HG03039 (cell line): Measurements from ENCODE around the gene KIAA0930.

Experiments
- ATAC-seq: cut with Tn5 transposase; IDR thresholded peaks from one replicate; pipeline ENCODE4 v1.9.1; 2021; ENCODE audit warnings: mild to moderate bottlenecking, moderate library complexity; ENCODE audit not compliant: unreplicated experiment

The KIAA0930 gene

DNA sequence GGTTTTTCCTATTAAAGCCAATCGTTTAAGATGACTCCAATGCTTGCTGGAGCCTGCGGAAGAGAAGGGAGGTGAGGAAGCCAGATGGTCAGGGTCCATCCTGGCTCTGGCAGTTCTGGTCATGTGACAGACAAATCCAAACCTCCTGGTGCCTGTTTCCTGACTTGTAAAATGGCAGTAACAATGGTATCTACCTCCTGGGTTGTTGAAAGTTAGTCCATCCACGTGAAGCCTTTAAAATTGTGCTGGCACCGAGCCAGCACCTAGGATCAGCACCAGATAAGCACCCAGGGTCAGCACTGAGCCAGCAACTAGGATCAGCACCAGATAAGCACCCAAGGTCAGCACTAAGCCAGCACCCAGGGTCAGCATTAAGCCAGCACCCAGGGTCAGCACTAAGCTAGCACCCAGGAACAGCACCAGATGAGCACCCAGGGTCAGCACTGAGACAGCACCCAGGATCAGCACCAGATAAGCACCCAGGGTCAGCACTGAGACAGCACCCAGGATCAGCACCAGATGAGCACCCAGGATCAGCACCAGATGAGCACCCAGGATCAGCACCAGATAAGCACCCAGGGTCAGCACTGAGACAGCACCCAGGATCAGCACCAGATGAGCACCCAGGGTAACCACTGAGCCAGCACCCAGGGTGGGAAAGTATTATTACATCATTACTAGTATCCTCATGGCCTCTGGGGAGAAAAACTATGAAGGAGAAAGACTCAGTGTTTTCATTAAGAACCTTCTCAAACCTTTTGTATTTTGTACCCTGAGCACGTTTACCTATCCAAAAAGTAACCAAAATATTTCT, 17.2 kb downstream of the KIAA0930 start:
- ATAC-seq, result no peak

DNA sequence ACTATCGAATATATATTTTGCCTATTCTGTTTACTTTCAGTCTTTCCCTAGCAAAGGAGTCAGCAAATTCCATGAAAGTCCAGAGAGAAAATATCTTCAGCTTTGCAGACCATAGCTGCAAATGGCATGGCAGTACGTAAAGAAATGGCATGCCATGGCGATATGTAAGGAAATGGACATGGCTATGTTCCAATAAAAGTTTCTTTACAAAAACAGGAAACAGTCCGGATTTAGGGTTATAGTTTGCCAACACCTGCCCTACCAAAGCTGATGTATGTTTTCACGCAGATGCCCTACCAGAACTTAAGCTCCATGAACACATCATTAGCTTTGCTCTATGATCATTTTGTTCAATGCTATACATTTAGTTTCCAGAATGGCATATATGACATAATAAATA, 19.5 kb downstream of the KIAA0930 start:
- no peak for ATAC-seq

DNA sequence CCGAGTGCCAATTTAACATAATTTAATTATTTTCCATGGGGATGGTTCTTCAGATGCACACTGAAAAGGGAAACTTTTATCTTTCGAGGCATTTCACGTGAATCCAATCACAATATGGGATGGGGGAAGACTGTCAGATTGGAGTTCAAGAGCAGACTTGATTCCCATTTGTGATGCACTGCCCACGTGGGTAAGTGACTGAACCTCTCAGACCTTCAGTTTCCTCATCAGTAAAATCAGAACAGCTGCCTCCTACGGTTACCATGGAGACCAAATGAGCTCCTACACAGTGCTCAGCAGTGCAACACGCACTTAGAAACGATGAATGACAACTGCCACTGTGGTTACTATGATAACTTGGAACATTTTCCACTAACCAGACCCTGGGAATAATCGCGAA, 21.7 kb downstream of the KIAA0930 start:
- no peak for ATAC-seq

DNA sequence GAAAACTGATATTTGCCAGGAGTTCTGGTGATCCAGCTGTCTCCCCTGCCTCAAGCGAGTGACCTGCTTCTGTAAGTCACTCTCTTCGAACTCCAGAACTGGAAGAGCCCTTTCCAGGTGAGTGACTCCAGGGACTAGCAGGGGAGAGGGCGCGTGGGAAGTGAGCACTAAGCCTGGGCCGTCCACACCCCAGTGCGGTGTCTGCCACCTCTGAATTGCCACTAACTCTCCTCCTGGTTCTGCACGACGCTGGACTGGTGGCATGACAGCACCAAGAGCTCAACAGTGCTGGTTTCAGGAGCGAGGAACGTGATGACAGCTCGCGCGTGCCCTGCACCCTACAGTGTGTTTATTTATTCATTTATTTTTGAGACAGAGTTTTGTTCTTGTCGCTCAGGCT, 22.9 kb downstream of the KIAA0930 start:
- no peak for ATAC-seq

DNA sequence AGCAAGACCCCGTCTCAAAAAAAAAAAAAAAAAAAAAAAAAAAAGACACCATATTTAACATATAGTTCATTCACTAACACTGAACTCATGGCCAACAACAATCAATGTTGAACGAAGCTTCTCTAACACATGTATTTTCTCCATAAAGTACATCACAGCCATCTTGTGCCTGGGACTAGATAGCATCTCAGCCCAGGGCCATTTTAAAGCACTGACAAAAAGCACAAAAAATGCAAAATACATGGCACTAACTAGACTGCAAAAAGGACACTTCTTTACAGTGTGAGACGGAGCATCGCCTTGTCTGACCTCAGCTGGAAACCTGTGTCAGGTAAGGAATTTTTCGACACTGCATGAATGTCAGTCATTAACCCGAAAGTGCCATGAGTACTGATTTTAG, 23.3 kb downstream of the KIAA0930 start:
- ATAC-seq, result no peak

DNA sequence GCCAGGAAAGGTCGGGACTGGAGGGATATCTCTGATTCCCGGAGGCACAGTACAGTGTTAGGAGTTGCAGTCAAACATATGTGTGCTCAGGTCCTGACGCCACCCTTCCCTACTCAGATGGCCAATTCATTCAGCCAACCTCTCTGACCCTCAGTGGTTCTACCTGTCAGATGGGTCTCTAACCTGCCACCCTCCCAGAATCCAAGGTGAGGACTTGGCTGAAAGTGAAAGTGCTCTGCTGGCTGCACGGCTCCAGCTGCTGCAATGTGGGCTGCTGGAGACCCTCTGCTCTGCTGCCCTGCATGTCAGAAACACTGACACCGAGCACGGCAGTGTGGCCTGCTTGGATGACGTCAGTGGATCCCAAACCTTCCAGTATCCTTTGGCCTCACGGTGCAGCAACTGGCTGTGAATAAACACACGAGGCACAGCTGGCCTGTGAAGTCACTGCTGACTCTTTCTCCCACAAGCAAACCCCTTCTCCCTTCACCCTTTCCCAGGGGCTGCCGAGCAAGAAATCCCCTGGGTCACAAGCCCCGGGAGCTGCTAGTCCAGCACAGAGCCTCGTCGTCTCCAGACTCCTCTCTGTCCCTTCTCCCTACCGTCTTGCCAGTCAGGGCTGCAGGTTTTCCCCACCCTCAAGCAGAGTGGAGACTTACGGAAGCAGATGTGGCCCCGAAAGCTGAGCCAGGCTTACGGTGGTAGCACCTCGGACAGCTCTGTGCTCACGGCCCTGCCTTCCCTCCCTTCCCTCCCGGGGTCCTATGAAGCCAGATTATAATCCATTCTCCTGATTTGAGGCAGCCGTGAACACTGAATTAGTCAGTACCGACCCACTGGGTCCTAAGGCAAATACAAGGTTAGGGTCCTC, 24.3 kb downstream of the KIAA0930 start:
- no peak for ATAC-seq

DNA sequence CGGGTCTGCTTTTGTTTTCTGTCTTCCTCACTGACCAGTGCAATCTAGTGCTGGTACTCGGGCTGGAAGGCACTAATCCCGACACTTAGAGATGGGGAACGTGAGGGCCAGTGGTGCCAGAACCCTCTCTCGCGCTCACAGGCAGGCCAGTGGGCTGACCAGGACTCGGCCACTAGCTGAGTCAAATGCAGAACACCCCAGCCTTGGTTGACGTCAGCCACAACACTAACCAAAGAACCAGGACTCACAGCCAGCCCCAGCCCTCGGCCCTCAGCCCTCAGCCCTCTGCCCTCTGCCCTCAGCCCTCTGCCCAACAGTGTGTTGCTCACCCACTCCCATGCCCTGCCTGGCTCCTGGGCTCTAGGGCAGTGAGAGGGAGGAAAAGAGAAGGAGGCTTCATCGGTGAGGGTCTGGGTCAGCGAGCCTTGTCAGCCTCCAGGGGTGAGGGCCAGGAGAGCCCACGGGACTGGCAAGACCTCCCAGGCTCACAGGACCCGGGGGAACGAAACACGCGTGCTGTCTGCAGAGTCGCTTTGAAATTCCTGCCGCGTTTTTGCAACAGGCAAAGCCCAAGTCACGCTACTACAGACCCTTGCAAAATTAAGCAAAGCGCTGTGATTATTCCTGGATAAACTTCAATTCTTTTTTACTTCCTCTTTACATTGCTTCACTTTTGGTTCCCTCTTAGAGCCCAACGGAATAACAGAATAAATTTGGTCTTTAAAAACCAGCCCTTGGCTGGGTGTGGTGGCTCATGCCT, 27.5 kb downstream of the KIAA0930 start:
- ATAC-seq, result no peak

DNA sequence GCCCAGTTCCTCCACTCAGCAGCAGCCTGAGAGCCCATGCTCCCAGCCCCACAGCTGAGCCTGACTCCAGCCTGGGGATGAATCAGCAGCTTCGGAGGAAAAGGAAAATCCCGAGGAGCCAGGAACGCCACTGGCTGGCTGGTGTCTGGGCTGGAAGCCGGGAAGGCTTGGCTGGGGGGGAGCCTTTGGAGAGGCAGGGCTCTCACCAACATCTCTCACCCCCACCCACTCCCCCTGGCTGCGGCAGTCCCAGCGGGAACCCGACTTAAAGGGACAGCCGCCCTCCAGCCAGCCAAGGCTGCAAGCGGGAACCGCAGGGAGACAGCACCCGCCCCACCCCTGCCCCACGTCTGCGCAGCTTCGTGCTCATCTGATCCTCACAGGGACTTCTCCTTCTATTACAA, 28.4 kb downstream of the KIAA0930 start:
- ATAC-seq, result no peak

DNA sequence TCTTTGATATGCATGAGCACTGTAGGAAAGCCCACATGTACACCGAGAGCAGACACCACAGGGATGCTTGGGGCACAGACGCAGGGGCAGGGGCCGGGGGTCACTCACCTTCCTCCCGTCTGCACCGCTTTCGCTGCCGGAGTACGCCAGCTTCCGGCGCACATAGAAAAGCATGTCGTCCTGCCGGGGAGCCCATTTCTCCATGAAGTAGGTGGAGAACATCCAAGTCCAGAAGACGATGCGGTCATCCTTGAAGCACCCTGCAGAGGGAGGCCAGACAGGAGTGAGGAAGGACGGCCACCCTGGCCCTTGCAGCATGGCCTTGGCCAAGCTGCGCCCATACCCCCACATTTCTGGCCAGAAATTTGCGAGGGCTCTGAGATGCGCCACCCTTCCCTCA, 28.8 kb downstream of the KIAA0930 start:
- no peak for ATAC-seq

DNA sequence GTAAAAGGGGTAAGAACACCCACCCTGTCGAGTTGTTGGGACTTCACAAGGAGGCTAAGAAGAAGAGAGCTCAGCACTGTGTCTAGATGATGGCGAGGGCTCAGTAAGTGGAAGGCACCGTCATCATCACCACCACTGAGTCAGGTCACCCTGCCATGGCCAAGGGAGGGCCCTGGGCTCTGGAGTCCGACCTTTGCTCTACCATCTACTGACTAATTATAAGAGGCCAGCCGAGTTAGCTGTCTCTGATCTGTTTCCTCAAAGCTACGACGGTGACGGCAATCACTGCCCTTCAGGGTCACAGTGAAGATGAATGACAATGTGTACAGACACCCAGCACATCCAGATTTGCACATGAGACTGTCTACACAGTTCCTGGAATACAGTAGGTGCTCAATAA, 29.3 kb downstream of the KIAA0930 start:
- no peak for ATAC-seq

DNA sequence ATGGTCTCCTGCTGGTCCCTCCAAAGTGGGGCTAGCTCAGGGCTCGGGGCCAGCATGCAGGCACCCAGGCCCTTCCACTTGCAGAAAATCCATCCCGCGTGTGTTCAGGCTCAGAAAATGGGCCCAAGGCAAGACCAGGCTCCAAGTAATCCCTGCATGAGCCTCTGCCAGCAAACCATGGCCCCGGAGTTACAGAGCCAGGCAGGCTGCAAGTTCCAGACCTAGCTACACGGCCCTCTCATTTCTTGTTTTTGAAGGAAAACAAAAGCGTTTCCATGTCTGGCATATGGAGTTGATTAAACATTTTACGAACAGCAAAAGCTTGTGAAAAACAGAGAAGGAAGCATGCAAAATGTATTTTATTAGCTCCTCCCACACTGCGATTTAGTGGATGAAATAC, 29.7 kb downstream of the KIAA0930 start:
- no peak for ATAC-seq

DNA sequence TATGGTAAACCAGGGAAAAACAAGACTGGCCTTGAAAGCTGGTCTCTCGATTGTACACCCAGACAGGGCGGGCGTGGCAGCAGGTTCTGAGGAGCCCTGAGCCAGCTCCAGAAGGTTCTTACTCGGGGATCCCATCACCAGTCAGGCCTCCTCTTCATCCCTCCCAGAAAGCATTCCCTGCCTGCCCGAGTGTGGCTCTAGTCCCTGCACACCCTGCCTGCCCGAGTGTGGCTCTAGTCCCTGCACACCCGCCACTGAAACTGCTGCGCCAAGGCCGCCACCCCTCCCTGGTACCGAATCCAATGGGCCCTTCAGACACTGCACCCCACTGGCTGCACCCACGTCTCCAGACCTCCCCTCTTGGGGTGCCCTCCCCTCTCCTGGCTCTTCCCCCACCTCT, 30.1 kb downstream of the KIAA0930 start:
- no peak for ATAC-seq

DNA sequence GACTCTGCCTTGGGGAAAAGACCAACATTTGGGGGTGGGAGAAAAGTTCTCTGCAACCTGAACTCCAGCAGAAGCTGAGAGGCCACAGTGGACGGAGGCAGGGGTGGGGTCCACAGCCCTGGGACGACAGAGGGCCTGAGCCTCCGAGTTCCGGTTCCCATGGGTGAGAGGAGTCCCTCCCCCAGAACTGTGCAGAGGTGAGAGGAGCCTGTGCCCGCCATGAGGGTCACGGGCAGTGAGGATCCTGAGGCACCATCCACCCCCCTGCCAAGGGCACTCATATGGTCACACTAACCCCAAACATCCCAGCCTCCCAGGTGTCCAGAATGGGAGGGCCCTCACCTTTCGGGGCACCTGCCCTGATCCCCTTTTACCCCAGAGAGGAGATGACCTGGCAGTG, 30.5 kb downstream of the KIAA0930 start:
- ATAC-seq, result no peak

DNA sequence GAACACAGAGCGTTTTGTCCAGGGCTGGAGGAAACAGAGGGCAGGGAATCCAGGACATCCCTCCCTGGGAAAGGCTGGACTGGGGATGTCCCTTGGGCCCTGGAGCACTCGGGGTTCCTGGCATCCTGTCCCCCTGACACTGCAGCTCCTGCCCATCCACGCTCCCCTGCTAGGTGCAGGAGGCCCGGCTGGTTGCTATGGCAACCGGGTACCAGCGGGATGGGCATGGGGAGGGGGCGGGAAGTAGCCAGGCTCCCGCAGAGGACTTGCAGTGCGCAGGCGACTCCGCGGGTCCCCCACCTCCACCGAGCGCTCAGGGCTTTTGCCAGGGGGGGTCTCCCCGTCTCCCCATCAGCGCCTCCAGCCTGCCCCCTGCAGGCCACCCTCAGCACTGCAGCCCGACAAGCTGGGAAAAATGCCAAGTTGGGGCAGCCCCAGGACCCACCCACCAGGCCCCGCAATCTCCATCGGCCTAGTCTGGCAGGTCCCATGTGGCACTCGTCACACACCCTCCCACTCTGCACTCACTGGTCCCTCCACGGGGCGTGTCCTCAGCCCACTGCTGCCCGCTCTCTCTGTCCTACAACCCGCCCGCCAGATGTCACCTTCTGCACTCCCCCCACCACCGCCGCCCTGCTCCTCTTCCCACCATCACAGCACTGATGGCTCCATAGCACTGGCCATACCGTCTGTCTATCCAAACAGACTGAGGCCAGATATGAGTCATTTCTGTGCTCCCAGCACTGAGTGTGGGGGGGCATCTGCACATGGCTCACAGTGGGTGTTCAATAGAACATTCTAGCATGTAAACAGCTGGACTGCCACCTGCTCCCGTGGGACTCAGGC, 31.5 kb downstream of the KIAA0930 start:
- ATAC-seq, result no peak

DNA sequence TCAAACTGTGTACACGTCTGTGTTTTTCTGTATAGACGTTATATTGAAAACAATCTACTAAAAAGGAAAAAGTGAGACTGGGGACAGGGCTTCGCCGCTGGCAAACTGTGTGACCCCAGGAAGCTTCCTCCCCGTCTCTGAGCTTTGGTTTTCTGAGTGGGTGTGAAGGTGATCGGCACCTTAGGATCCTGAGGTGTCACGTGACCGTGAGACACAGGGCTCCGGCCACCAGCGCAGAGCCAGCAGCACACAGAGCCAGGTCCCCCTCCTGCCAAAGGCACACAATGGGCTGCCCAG, 32.0 kb downstream of the KIAA0930 start:
- ATAC-seq, result no peak

DNA sequence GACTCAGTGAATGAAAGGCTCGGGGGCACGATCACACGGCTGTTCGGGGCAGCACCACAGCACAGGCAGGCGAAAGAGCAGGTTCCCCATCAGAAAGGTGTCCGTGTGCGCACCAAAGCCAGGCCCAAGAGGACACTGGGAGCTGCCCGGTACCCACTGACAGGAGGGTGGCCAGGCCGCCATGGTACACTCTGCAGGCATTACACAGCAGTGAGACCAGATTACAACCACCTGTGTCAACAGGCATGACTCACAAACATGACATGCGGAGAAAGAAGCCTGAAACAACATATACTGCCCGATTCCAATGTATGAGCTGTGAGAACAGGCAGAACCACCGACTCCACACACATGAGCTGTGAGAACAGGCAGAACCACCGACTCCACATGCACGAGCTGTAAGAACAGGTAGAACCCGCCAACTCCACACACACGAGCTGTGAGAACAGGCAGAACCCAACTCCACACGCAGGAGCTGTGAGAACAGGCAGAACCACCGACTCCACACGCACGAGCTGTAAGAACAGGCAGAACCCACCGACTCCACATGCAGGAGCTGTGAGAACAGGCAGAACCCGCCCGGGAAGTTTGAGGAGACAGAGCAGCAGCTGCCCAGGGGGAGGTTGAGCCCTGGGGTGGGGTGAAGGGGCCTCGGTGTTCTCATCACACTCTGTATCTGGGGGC, 32.6 kb downstream of the KIAA0930 start:
- ATAC-seq, result no peak

DNA sequence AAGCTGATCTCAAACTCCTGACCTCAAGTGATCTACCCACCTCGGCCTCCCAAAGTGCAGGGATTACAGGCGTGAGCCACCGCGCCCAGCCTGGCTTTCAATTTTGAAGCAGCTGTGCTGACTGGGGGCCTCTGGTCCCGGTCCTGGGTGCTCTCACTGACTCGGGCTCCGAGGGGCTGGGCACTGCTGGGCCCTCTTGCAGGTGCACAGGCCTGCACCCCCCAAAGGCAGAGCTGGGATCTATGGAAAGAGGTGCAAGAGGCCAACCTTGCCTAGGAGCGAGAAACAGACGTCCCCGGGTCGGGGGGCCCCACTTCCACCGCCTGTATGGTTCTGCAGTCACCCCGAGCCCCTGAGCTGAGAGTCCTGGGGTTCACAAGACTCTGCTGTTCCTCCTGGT, 33.2 kb downstream of the KIAA0930 start:
- ATAC-seq, result no peak

DNA sequence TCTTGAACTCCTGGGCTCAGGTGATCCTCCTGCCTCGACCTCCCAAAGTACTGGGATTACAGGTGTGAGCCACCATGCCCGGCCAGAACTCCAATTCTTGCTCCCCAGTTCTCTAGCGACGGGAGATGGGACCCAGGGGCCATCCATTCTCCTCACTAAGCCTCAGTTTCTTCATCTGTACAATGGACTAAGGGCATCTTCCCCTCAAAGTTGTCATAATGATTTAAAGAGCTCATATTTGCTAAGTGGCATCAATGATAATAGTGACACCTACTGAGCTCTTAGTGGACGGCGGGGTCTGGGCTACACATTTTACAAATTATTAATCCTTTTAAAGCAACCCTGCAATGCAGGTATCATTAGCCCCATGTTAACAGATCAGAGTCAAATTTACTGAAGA, 34.5 kb downstream of the KIAA0930 start:
- ATAC-seq, result no peak

DNA sequence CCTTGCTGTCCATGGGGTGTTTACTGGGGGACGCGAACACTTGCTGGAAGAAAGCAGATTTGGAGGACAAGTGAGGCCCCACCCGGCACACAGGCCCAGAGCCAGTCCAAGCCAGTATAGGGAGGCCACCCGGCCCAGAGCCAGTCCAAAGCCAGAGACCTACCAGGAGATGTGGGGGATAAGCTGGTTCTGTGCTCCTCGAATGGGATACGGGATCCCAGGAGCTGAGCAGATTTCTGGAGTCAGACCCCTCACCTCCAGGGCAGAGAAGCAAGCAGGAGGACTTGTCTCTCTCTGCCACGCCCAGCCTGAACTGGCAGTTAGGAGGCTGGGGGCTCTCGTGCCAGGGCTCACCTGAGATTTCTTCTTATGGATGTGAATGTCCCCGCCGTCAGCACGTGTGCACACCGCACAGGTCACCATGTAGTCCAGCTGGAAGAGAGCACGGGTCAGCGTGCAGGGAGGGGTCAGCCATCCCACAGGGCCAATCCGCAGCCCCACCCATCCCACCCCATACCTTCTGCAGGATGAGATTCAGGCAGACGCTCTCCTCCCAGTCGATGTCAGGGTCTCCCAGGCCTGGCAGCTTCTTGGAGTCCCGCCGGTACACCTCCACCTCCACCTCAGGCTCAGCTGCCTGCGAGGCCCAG, 35.3 kb downstream of the KIAA0930 start:
- no peak for ATAC-seq

DNA sequence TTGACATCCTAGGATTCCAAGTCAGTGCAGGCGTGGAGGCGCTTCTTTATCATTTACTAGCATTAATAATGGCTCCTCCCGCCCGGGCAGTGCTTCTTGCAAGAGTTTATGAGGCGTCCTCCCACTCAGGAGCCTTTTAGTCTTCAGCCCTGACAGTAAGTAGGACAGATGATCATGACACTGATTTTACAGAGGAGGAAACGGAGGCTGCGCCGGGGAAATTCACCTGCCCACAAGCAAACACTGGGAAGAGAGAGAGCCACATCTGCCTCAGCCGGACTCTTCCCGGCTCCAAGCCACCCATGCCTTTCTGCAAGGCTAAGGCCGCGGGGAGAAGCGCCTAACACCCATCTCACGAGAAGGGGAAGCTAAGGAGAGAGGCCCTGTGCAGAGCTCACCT, 35.9 kb downstream of the KIAA0930 start:
- no peak for ATAC-seq
